CD4-positive, alpha-beta T cell treated with Interleukin-17A for 4 hours (primary cell): ENCODE measurements around the gene APOL3.
"Not testable (repeated sequence)": the region's sequence is repeated elsewhere in the genome, so short reads cannot be mapped to it uniquely, and the experiment has no call there.

Experiments
- DNase-seq: peaks from one replicate; pipeline ENCODE4 v3.0.0-alpha.2; 2020; ENCODE audit warnings: mixed read lengths

APOL3 gene

GRCh38 chr22:36156515-36157419, 3.8 kb downstream of the APOL3 start:
- DNase-seq = peak; percentile 89

- DNase-seq = no peak
Observed at GRCh38 chr22:36156119-36156514, 4.4 kb downstream of the APOL3 start.

DNA sequence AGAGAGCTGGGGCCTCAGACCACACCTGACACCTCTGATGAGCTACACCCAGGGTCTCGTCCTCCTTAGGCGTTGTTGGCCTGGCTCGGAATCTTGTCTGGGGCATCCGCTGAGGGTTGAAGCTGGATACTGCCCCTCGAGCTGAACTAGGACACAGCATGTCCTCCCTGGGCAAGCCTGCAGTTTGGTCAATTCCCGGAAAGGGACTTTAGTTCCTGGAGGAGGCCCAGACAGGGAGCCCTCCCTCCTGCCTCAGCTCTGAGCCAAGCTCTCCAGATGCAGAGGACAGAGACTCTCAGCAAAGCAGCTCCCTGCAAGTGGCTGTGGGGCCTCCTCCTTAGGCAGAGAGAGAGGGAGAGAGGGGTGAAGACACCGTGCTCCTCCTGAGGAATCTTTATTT, 4.9 kb downstream of the APOL3 start:
- peak; percentile 14 for DNase-seq

- DNase-seq = no peak
Observed at GRCh38 chr22:36154423-36154945, 6.1 kb downstream of the APOL3 start.

- DNase-seq = peak; percentile 32
Observed at GRCh38 chr22:36153501-36154422, 6.8 kb downstream of the APOL3 start.

DNA sequence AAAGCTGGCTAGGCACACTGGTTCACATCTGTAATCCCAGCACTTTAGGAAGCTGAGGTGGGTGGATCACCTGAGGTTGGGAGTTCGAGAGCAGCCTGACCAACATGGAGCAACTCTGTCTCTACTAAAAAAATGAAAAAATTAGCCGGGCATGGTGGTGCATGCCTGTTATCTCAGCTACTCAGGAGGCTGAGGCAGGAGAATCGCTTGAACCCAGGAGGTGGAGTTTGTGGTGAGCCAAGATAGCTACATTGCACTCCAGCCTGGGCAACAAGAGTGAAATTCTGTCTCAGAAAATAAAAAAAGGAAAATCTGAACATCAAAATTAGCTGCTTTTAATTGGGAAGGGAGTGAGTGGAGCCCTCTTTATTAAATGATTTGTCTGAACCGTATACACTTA, 7.7 kb downstream of the APOL3 start:
- not testable (repeated sequence) for DNase-seq

DNA sequence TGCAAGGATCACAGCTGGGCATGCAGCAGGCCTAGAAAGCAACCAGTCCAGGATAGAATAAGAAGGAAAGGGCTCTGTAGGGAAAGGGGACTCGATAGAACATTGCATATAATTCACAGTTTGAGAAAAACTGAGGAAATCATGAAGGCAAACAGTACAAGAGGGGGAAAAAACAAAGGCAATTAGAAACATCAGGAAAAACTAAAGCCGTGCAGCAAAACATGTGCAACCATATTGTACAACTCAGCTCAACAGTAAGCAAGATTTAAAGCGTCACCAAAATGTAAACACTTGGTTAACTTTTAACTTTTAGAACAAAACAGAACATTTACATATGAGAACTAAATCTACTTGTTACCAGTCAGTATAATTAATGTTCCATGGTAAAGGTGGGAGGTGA, 8.5 kb downstream of the APOL3 start:
- no peak for DNase-seq

GRCh38 chr22:36151006-36151595, 9.5 kb downstream of the APOL3 start:
- DNase-seq = no peak

GRCh38 chr22:36149441-36149840, 11.1 kb downstream of the APOL3 start:
- DNase-seq = no peak

GRCh38 chr22:36148411-36148810, 12.1 kb downstream of the APOL3 start:
- DNase-seq = no peak

GRCh38 chr22:36147196-36147791, 13.3 kb downstream of the APOL3 start:
- no peak for DNase-seq

- no peak for DNase-seq
Observed at GRCh38 chr22:36145881-36146280, 14.7 kb downstream of the APOL3 start.

- peak; percentile 54 for DNase-seq
Observed at GRCh38 chr22:36144886-36145541, 15.5 kb downstream of the APOL3 start.

DNA sequence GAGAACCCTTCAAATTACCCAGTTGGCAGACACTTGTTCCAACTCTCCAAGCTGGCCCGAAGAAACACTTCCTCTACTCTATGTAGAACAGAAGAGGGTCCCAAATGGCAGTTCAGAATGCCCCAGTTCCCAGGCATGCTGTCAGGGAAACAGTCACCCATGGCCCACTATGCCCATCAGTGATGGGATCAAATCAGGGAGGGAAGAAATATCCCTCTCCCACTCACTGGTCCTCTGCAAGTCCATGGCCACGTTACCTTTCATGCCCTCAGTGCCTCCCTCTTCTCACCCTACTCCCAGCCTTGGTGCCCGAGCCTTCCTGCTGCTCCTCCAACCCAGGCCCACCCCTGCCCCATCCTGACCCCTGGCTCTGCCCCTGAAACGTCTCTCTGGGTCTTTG, 16.6 kb downstream of the APOL3 start:
- DNase-seq = no peak

- no peak for DNase-seq
Observed at GRCh38 chr22:36143066-36143815, 17.3 kb downstream of the APOL3 start.

GRCh38 chr22:36141481-36141880, 19.1 kb downstream of the APOL3 start:
- no peak for DNase-seq

DNA sequence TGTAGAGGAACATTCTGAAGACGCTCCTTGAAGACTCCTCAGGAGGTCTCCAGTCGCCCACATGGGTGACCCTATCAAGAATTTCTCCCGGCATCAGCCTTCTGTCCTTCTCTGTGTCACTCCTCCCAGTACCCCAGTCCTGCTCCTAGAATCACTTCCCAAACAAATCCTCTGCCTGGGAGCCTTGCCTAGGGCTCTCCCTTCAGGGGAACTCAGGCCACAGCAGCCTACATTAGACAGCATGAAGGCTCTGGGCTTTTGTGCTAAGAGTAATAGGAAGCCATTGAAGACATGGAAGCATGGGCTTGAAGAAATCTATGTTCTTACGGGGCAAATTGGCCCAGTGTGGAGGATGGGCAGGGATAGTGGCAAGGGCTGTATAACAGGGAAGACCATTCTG, 21.8 kb downstream of the APOL3 start:
- not testable (repeated sequence) for DNase-seq

- no peak for DNase-seq
Observed at GRCh38 chr22:36136988-36137387, 23.6 kb downstream of the APOL3 start.

- no peak for DNase-seq
Observed at GRCh38 chr22:36136475-36136874, 24.1 kb downstream of the APOL3 start.

- no peak for DNase-seq
Observed at GRCh38 chr22:36135306-36135980, 25.1 kb downstream of the APOL3 start.

- DNase-seq = no peak
Observed at GRCh38 chr22:36134182-36134581, 26.4 kb downstream of the APOL3 start.
